H1 (cell line): ENCODE measurements around the gene ZNF407. TPM values are rescaled to one million over a fixed set of nuclear protein-coding genes. Genes with fewer than 3 reads are reported as not detected.

ENCODE experiments used
- CHD7 ChIP-seq: fragments of 300-600 bp; sonication (generic); IDR thresholded peaks from 2 replicates; pipeline ENCODE4 v1.7.1; 2012; ENCODE audit warnings: low read length, moderate library complexity, mild to moderate bottlenecking, inconsistent platforms; ENCODE audit not compliant: insufficient replicate concordance
- RXRA ChIP-seq: IDR thresholded peaks from 2 replicates; pipeline ENCODE4 v1.6.1; 2011; ENCODE audit warnings: low read depth, mild to moderate bottlenecking, low read length, moderate library complexity; ENCODE audit not compliant: insufficient read depth
- polyA plus RNA-seq, 7 experiments: library from polyadenylated mRNA; depleted of rRNA in 3 of 7; stranded (reverse) in 5 of 7; unstranded in 2 of 7; fragments of >200 nt in 5 of 7; fragments of 200-250 nt in 2 of 7; gene quantifications; 1 replicate in 5 of 7; 2 replicates in 1 of 7; 4 replicates in 1 of 7; pipeline versions ENCODE4 v1.2.1 to v1.2.3, GENCODE V29; 2011 to 2013; ENCODE audit warnings: missing spikeins in 2 of 7, mixed read lengths in 2 of 7
- total RNA-seq: library from RNA; stranded (reverse); fragmentation: NEBNext Ultra II Directional; extraction: Animal tissue kit (Norgen Biotek cat#: 25700); gene quantifications from 2 replicates; pipeline ENCODE4 v1.2.1, GENCODE V29; 2021

The ZNF407 gene
- total and polyA plus RNA-seq, 2 of the 8 experiments (the other 6 are each of a cell fraction or from before 2014, with no cell fraction given) = 1.5 to 6.8 TPM

- TF ChIP-seq CHD7 (no peak), RXRA (no peak)
- TF ChIP-seq, all 59 proteins: peak for 0
Observed at GRCh38 chr18:75073654-75074053, 476.0 kb downstream of the ZNF407 start (continued).
